ENCODE measurements around the gene IAPP.
"Not testable (repeated sequence)": the region's sequence is repeated elsewhere in the genome, so short reads cannot be mapped to it uniquely, and the experiment has no call there.

IAPP gene

DNA sequence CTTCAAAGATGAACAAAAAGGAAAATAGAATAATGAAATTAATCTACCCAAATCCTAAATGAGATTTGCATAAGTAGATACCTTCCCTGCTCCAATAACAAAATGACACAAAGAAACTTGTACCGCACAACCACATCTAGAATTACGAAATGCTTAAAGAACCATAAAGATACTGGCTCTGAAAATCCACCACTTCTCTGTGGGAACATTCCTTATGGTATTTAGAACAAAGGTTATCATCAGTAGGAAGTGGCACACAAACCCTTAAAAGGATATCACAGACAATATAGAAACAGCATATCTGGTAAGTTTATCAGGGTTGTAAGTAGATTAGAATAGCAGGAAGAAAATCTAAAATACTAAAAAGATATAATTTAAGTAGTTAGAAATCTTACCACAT, 11.6 kb downstream of the IAPP start:
- DNase-seq, result no peak

DNA sequence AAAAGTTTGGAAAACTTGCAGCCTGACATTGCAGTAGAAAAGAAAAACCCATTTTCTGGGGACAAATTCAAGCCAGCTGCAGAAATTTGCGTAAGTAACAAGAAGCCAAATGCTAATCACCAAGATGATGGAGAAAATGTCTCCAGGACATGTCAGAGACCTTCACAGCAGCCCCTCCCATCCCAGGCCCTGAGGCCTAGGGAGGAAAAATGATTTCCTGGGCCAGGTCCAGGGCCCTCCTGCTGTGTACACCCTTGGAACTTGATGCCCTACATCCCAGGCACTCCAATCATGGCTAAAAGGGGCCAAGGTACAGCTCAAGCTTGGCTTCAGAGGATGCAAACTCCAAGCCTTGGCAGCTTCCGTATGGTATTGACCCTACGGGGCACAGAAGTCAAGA, 14.5 kb downstream of the IAPP start:
- DNase-seq, result no peak

DNA sequence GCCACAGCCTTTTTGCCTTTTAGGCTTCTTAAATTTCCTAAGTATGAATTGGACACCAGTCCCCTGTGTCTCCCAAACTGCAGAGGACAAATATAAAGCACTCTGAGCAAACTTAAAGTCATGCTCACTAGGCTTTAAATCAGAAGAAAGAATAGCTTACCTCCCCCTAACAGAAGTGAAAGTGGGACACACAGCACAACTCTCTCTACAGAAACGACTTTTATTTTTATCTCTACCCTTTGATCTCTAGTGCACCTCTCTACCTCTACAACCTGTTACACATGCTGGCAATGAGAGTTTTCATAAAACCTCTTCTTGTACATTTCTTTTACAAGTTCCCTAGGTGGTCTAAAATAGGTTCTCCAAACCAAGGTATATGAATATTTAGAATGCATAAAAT, 19.7 kb downstream of the IAPP start:
- DNase-seq, result no peak

DNA sequence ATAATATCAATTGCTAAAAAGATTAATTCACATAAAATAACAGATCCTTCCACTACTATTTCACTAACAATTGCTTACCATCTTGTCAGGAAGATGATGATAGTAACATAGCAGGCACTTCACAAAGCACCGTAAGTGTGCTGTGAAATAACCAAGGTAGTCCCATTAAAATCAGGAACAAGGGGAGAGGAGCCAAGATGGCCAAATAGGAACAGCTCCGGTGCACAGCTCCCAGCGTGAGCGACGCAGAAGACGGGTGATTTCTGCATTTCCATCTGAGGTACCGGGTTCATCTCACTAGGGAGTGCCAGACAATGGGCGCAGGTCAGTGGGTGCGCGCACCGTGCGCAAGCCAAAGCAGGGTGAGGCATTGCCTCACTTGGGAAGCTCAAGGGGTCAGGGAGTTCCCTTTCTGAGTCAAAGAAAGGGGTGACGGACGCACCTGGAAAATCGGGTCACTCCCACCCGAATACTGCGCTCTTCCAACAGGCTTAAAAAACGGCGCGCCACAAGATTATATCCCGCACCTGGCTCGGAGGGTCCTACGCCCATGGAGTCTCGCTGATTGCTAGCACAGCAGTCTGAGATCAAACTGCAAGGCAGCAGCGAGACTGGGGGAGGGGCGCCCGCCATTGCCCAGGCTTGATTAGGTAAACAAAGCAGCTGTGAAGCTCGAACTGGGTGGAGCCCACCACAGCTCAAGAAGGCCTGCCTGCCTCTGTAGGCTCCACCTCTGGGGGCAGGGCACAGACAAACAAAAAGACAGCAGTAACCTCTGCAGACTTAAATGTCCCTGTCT, 22.3 kb downstream of the IAPP start:
- not testable (repeated sequence) for DNase-seq

DNA sequence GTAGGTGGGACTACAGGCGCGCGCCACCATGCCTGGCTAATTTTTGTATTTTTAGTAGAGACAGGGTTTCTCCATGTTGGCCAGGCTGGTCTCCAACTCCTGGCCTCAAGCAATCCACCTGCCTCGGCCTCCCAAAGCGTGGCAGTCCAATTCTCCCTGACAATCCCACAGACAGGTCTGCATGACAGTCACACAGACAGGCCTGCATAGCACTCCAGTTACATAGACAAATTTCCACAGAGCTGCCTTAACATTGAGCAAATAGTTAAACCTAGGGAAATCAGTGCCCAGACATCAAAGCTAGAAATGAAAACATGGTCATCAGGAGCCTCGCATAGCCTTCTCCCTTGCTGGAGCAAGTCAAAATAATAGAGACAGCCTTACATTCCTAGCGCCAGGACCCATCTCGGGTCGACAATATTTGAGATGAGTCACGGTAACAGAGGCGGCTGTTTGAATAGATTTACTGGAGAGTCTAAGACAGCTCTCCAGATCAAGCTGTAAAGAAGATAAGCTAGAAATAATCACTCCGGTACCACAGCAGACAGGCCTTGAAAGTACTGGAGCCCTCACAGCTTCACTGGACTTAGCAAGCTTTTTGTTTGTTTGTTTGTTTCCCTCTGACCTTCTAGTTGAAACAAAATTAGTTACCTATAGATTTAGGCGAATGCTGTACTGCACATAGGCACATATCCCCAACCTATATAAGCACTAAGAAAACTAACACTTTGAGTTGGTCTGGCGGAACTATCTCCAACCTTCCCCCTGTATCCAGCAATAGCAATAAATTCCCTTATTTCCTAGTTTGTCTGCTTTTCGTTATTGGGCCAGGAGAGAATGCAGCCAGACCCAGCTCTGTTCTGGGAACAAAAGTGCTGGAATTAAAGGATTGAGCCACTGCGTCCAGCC, 40.9 kb downstream of the IAPP start:
- no peak for DNase-seq

DNA sequence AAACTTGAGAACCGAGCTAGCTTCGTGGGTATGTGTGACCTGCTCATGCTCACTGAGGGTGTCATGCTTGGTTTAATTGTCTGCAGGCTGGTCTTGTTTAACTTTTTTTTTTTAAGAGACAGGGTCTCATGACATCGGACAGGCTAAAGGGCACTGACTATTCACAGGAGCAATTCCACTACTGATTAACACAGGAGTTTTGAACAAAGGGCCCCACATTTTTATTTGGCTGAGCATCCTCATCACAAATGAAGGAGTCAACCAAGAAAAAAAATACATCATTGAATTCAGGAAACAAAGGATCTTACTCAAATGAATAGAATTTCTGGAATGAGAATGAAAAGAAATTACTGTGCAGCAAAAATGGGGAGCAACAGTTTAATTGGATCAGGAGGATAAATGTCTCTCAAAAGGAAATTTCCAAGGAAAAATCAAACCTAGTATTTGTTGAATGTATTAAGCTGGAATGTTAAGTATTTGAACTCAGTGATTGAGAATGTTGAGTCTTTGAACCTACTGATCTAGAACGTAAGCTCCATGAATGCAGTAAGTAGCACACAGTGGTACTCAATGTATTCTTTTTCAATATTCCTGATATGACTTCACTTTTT, 43.9 kb downstream of the IAPP start:
- no peak for DNase-seq

DNA sequence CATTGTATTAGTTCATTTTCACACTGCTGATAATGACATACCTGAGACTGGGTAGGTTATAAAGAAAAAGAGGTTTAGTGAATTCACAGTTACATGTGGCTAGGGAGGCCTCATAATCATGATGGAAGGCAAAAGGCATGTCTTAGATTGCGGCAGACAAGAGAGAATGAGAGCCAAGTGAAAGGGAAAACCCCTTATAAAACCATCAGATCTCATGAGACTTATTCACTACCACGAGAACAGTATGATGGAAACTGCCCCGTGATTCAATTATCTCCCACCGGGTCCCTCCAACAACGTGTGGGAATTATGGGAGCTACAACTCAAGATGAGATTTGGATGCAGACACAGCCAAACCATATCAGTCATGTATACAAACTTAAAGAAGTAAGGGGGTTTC, 45.7 kb downstream of the IAPP start:
- DNase-seq, result not testable (repeated sequence)

DNA sequence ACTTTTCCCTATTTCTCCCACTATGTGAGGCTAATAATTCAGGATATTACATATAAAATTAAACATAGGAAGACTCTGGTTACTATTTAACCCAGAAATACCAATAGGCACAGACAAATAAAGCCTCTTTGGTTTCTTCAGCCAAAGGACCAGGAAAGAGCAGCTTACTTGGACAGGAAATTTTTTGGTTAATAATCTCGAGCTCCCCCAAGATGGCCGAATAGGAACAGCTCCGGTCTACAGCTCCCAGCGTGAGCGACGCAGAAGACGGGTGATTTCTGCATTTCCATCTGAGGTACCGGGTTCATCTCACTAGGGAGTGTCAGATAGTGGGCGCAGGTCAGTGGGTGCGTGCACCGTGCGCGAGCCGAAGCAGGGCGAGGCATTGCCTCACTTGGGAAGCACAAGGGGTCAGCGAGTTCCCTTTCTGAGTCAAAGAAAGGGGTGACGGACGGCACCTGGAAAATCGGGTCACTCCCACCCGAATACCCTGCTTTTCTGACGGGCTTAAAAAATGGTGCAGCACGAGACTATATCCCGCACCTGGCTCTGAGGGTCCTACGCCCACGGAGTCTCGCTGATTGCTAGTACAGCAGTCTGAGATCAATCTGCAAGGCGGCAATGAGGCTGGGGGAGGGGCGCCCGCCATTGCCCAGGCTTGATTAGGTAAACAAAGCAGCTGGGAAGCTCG, 46.5 kb downstream of the IAPP start:
- DNase-seq, result not testable (repeated sequence)

DNA sequence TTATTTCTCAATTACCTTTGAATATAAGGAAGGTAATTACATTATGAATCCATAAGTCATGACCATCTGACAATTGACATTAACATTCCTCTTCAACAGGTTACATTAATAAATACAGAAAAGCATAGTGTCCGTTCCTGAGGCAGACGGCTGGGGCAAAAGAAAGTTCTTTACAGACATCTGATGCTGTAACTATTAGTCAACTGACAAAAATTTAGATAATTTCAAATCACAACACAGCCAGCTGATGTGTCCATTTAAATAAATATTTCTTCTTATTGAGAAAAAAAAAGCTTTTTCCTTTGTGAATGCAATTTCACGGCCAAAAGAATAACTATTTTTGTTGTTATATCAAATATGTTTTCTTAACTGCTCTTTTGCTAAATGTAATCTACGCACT, 55.5 kb downstream of the IAPP start:
- no peak for DNase-seq
